Vagina (tissue), 2 donors: ENCODE data around the gene ANKRD7.

Source experiments
- CTCF ChIP-seq, 3 experiments: fragments of 450-650 bp in 2 of 3; fragments of 200-600 bp in 1 of 3; sonication (generic) in 1 of 3; IDR thresholded peaks; one replicate each; pipeline ENCODE4 v1.5.1; 2017 to 2019; ENCODE audit warnings: antibody characterized with exemption in 3 of 3, mild to moderate bottlenecking in 2 of 3, moderate library complexity in 2 of 3
- POLR2A ChIP-seq, 2 donors: fragments of 450-650 bp; IDR thresholded peaks; one replicate each; pipeline ENCODE4 v1.6.1; 2017; ENCODE audit warnings: antibody characterized with exemption in 2 of 2, mild to moderate bottlenecking in 2 of 2, moderate library complexity in 2 of 2
- POLR2AphosphoS5 ChIP-seq, 2 donors: sonication (generic); formaldehyde crosslinking; IDR thresholded peaks; one replicate each; pipeline ENCODE4 v1.9.0; 2017; ENCODE audit warnings: antibody characterized with exemption in 2 of 2, mild to moderate bottlenecking in 2 of 2, low read depth in 1 of 2; ENCODE audit not compliant: insufficient read depth in 1 of 2

- TF ChIP-seq CTCF (IDR thresholded peaks at IDR 0.05) (no peak), POLR2A (IDR thresholded peaks at IDR 0.05) (no peak), POLR2AphosphoS5 (IDR thresholded peaks at IDR 0.05; ENCODE audit: insufficient read depth in 1 of 2, low read depth in 1 of 2) (no peak)
Measured at GRCh38 chr7:118264836-118265235, 40.3 kb downstream of the ANKRD7 start.
